HG02798 (cell line): ENCODE results near the gene AFF2.
"Not testable (repeated sequence)": the region's sequence is repeated elsewhere in the genome, so short reads cannot be mapped to it uniquely, and the experiment has no call there.

Source experiments
- ATAC-seq: cut with Tn5 transposase; IDR thresholded peaks from one replicate; pipeline ENCODE4 v1.9.1; 2021; ENCODE audit warnings: mild to moderate bottlenecking; ENCODE audit not compliant: unreplicated experiment, poor library complexity

The AFF2 gene

GRCh38 chrX:148629434-148629833 lies 129.0 kb downstream of the AFF2 start:
- ATAC-seq = no peak

GRCh38 chrX:148632444-148632843 lies 132.0 kb downstream of the AFF2 start:
- no peak for ATAC-seq

GRCh38 chrX:148633218-148633908 lies 132.9 kb downstream of the AFF2 start:
- ATAC-seq = no peak

- no peak for ATAC-seq
These were observed 134.2 kb downstream of the AFF2 start for GRCh38 chrX:148634591-148634990.

- no peak for ATAC-seq
These were observed 143.0 kb downstream of the AFF2 start for GRCh38 chrX:148643460-148643859.

- no peak for ATAC-seq
These were observed 147.2 kb downstream of the AFF2 start for GRCh38 chrX:148647651-148648050.

- no peak for ATAC-seq
These were observed 148.9 kb downstream of the AFF2 start for GRCh38 chrX:148649145-148649795.

GRCh38 chrX:148658115-148658730 lies 157.8 kb downstream of the AFF2 start:
- no peak for ATAC-seq

- no peak for ATAC-seq
These were observed 159.1 kb downstream of the AFF2 start for GRCh38 chrX:148659481-148659880.

- ATAC-seq = no peak
These were observed 160.6 kb downstream of the AFF2 start for GRCh38 chrX:148661035-148661434.

GRCh38 chrX:148662014-148662413 lies 161.6 kb downstream of the AFF2 start:
- ATAC-seq = no peak

GRCh38 chrX:148664171-148664570 lies 163.8 kb downstream of the AFF2 start:
- no peak for ATAC-seq

- ATAC-seq = no peak
These were observed 164.6 kb downstream of the AFF2 start for GRCh38 chrX:148664995-148665394.

- ATAC-seq = not testable (repeated sequence)
These were observed 168.8 kb downstream of the AFF2 start for GRCh38 chrX:148669175-148669574.

- no peak for ATAC-seq
These were observed 169.9 kb downstream of the AFF2 start for GRCh38 chrX:148670277-148670676.

GRCh38 chrX:148672517-148672916 lies 172.1 kb downstream of the AFF2 start:
- ATAC-seq = no peak

GRCh38 chrX:148681605-148682004 lies 181.2 kb downstream of the AFF2 start:
- no peak for ATAC-seq

GRCh38 chrX:148682206-148682605 lies 181.8 kb downstream of the AFF2 start:
- no peak for ATAC-seq

- no peak for ATAC-seq
These were observed 191.0 kb downstream of the AFF2 start for GRCh38 chrX:148691456-148691855.

- no peak for ATAC-seq
These were observed 194.8 kb downstream of the AFF2 start for GRCh38 chrX:148695255-148695654.

- ATAC-seq = no peak
These were observed 197.8 kb downstream of the AFF2 start for GRCh38 chrX:148698221-148698620.

GRCh38 chrX:148700021-148700420 lies 199.6 kb downstream of the AFF2 start:
- ATAC-seq = no peak
